Measurements from ENCODE around the gene SYNE2.

Gene SYNE2

GRCh38 chr14:63933711-63934110, 80.9 kb downstream of the SYNE2 start:
- H3K9ac ChIP-seq (ENCODE audit: low read length), result no peak overlapping the region
- H3K27ac ChIP-seq (ENCODE audit: low read depth, low read length), result no peak overlapping the region

GRCh38 chr14:63938198-63939005, 85.6 kb downstream of the SYNE2 start:
- no peaks in the 10 kb centered on the region for H3K9me3 ChIP-seq (ENCODE audit: insufficient read depth, low read length)
- H2AFZ ChIP-seq (ENCODE audit: low read depth, low read length, severe bottlenecking), result no peak overlapping the region
- no peak overlapping the region for H3K9ac ChIP-seq (ENCODE audit: low read length)
- no peak for TF ChIP-seq CTCF (IDR thresholded peaks at IDR 0.05; ENCODE audit: insufficient read depth, low read length, poor library complexity, severe bottlenecking)
- TF ChIP-seq EZH2phosphoT487 (conservative IDR thresholded peaks at IDR 0.05; ENCODE audit: low read length), result no peak
- peaks cover 5% of the 10 kb centered on the region; the same call in 1 of the 2 replicates for H3F3A ChIP-seq (ENCODE audit: insufficient read depth)
- peaks cover 4% of the 10 kb centered on the region; the same call in 1 of the 2 replicates for H4K20me1 ChIP-seq (ENCODE audit: low read depth, low read length)
- H3K27me3 ChIP-seq (ENCODE audit: low read length), result no peaks in the 10 kb centered on the region
- no peak overlapping the region for H3K4me3 ChIP-seq (ENCODE audit: insufficient read depth, low read length, poor library complexity, severe bottlenecking)
- peaks cover 62% of the 10 kb centered on the region for H3K79me2 ChIP-seq (ENCODE audit: insufficient read depth, low read length)
- no peak overlapping the region for H3K27ac ChIP-seq (ENCODE audit: low read depth, low read length)
- no peaks in the 10 kb centered on the region for H3K9me2 ChIP-seq (replicated peaks; ENCODE audit: insufficient read depth, low read length)
- H3K36me3 ChIP-seq (ENCODE audit: low read length), result peaks cover 23% of the 10 kb centered on the region
- H3K4me2 ChIP-seq (ENCODE audit: low read depth, low read length, poor library complexity, severe bottlenecking), result no peak overlapping the region

More at GRCh38 chr14:63933711-63934110, 80.9 kb downstream of the SYNE2 start:
- Histone ChIP-seq H3K79me2 (ENCODE audit: insufficient read depth, low read length) (peaks cover 95% of the 10 kb centered on the region), H4K20me1 (ENCODE audit: low read depth, low read length) (peaks cover 8% of the 10 kb centered on the region; the same call in 1 of the 2 replicates), H3K36me3 (ENCODE audit: low read length) (0 out of 2 replicates have a peak, but pooled peaks cover 6% of the 10 kb centered on the region), H3F3A (ENCODE audit: insufficient read depth) (no peaks in the 10 kb centered on the region), H2AFZ (ENCODE audit: low read depth, low read length, severe bottlenecking) (no peak overlapping the region), H3K9me2 (replicated peaks; ENCODE audit: insufficient read depth, low read length) (no peaks in the 10 kb centered on the region), H3K4me2 (ENCODE audit: low read depth, low read length, poor library complexity, severe bottlenecking) (no peak overlapping the region), H3K4me3 (ENCODE audit: insufficient read depth, low read length, poor library complexity, severe bottlenecking) (no peak overlapping the region), H3K27me3 (ENCODE audit: low read length) (no peaks in the 10 kb centered on the region), H3K9me3 (ENCODE audit: insufficient read depth, low read length) (no peaks in the 10 kb centered on the region)
- TF ChIP-seq EZH2phosphoT487 (conservative IDR thresholded peaks at IDR 0.05; ENCODE audit: low read length) (no peak), CTCF (IDR thresholded peaks at IDR 0.05; ENCODE audit: insufficient read depth, low read length, poor library complexity, severe bottlenecking) (no peak)

- Histone ChIP-seq H3K27me3 (ENCODE audit: low read length) (no peaks in the 10 kb centered on the region), H3K4me3 (ENCODE audit: insufficient read depth, low read length, poor library complexity, severe bottlenecking) (no peak overlapping the region), H3K9me3 (ENCODE audit: insufficient read depth, low read length) (no peaks in the 10 kb centered on the region), H3K36me3 (ENCODE audit: low read length) (peaks cover 23% of the 10 kb centered on the region), H3K9me2 (replicated peaks; ENCODE audit: insufficient read depth, low read length) (no peaks in the 10 kb centered on the region), H3K9ac (ENCODE audit: low read length) (no peak overlapping the region), H3F3A (ENCODE audit: insufficient read depth) (peaks cover 5% of the 10 kb centered on the region; the same call in 1 of the 2 replicates), H2AFZ (ENCODE audit: low read depth, low read length, severe bottlenecking) (no peak overlapping the region), H3K27ac (ENCODE audit: low read depth, low read length) (no peak overlapping the region), H3K79me2 (ENCODE audit: insufficient read depth, low read length) (peaks cover 57% of the 10 kb centered on the region), H4K20me1 (ENCODE audit: low read depth, low read length) (peaks cover 4% of the 10 kb centered on the region; the same call in 1 of the 2 replicates), H3K4me2 (ENCODE audit: low read depth, low read length, poor library complexity, severe bottlenecking) (no peak overlapping the region)
- no peak for TF ChIP-seq EZH2phosphoT487 (conservative IDR thresholded peaks at IDR 0.05; ENCODE audit: low read length)
- no peak for TF ChIP-seq CTCF (IDR thresholded peaks at IDR 0.05; ENCODE audit: insufficient read depth, low read length, poor library complexity, severe bottlenecking)
These were observed 86.1 kb downstream of the SYNE2 start for GRCh38 chr14:63939006-63939270.

Data from SU-DHL-6 (cell line).